Fibroblast of skin of right quadriceps (primary cell): Measurements from ENCODE around the gene DALRD3.
"Not testable (repeated sequence)": the region's sequence is repeated elsewhere in the genome, so short reads cannot be mapped to it uniquely, and the experiment has no call there.

ENCODE experiments used
- DNase-seq: peaks from one replicate; pipeline ENCODE4 v3.0.0-alpha.2; 2013

The DALRD3 gene

DNA sequence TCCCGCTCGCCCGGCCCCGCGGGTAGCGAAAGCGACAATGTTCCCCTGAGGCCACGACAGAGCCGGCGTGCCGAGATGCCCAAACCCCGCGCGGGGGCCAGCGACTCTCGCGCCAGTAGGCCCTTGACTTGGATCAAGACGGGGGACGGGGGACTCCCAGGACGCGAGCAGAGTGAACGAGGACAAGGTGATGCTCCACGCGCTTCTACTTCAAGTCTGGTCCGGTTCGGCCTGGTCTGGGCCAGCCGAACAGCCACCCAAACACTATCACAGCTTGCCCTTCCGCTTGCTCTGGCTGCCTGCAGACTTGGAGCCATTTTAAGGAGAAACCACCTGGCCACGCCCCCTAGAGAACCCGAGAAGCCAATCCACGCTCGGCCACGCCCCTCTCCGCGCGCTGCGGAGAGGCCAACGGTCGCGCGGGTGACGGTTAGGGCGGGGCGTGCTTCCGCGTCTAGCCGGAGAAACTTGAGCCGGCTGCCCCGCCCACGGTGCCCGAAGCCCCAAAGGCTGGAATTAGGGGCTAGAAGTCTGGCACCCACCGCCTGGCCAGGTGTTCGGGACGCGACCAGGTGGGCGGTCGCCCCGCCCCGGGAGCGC is 2.9 kb upstream of the DALRD3 start:
- DNase-seq, result peak; percentile 97

DNA sequence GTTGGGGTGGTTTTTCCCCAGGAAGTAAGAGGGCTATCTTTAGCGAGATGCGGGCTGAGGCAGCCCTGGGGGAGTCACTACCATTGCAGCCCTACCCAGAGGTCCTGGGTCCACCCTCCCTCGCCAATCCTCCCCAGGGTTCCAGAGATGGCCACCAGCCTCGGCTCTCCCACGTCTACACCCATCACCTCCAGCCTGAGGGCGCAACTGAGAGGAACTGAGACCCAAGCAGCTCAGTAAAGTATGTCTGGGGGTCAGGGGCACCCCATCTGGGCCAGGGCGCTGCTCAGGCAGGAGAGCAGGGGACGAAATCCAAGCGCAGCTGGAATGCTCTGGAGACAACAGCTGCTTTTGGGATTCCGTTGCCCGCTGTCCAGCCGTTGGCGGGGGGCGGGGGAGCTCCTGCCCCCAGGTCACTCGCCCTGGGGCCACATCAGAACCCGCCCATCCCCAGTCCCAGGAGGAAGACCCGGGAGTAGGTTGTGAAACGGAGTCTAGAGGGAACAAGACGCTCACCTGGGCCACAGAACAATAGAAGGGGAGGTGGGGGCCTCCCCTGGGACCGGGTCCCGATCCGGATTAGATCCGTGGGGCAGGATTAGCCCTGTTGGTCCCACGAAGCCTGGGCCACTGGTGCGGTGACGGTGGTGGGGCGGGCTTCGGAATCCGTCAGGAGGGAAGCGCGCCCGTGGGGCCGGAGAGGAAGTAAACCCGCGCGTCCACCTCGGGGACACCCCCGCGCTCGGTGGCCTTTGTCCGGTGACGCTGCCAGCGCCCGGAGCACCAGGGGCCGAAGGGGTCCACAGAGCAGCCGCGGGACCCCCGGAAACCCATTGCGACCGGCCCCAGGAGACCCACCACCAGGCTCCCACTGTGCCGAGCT is 2.2 kb upstream of the DALRD3 start:
- no peak for DNase-seq

DNA sequence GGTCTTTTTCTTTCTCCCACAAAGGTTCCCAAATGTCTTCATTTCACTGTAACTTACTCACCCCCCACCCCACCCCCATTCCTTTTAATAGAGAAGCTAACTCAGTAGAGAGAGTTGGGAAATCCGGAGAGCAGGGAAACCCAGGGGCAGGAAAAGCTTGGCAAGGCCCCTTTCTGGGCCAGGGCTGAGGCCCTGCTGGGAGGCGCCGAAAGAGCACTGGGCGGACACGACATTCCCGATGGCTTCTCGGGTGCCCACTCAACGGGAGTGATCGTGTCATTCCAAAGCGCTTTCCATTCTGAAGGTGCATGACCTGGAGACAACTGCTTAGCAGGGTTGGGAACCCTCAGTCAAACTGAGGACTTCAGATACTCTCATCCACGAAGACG is 1.6 kb upstream of the DALRD3 start:
- no peak for DNase-seq

DNA sequence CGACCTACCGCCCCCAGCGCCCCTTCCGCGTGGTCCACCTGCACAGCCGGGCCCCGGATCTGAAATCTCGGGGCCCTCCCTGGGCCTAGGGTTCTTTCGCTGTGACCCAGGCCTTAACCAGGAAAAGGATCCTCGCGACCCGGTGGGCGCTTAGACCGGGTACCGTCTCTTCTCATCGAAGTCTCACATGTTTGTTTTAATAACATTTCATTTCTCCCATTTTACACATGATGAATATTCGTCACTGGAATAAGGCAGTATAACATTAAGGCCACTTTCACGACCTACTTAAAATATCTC is 277 bp upstream of the DALRD3 start:
- DNase-seq, result no peak

DNA sequence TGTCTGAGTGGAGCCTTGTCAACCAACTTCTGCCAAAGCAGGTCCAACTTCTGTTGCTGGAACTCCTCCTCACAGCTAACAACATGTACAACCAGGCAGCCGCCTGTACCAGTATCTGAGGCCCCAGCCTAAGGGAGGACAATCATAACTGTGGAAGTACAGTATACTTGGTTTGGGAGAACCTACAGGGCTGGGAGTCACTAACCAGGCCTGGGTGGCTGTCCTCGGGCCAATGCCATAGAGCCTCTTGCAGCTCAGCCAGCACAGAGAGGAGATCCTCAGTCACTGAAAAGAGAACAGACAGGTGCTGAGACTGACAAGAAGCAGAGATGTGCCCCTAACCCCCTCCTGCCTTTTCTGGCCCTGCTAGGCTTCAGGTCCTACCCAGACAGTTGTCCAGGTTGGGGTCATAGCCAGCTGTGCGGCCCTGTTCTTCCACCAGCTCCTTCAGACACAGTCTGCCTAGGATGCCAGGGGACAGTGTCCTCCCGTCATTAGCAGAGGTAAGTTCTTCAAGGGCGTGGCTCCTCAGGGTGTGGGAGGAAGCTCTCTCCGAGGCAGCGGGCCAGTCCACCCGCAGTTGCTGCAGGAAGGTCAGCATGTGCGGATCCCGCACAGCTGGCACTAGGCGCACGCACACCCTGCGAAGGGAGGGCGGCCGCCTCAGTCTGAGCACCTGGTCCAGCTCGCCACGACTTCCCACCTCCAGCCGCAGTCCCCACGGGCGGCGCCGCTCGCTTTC is 980 bp downstream of the DALRD3 start:
- DNase-seq, result no peak

DNA sequence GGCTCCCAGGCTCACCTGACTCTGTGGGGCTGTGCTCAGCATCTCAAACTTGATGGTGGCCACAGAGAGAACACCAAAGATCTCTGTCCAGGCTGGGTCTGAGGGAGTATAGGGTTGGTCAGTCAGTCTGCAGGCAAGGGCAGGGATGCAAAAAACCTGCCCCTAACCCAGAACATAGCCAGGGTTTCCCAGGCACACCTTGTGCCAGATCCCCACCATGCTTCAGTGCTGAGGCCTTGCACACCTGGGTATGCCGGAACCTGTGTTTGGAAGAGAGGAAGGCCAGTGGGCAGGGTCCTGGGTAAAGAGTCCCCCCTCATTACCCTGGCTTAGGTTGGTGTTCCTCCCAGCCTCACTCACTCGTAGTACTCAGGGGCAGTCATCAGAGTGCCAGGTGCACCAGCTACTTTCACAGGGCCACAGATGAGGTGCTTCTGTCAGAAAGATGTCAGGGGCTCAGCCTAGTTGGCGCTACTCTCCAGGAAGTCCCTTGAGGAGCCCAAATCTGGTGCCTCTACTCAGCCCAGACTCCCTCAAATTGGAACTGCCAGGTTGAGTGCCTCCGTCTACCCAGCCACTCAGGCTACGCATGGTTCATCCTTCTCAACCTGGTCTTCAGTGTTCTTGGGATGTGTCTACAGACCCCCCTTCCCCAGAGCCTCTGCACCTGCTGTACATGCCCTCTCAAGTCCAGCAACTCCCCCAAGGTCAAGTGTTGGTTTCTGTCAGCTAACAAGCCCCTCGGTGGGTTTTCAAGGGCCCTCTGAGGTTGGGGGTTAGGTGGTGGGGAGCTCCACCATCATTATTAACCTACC is 1.8 kb downstream of the DALRD3 start:
- DNase-seq, result no peak

DNA sequence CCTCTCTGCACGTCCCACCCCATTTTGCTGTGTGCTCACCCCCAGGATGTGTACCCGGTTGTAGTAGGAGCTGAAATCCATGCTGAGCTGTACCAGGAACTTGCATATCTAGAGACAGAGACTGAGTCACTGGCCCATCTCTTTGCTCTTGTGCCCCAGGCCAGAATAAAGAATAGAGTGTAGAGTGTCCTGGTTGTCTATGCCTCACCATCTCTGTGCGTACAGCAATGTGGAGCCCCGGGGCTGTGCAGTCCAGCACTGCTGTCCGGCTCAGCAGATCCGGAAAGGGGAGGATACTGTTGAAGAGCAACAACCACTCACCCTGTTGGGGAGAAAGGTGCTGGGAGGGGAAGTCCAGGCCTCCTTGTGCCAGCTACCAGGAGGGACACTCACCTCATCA is 2.6 kb downstream of the DALRD3 start:
- no peak for DNase-seq

DNA sequence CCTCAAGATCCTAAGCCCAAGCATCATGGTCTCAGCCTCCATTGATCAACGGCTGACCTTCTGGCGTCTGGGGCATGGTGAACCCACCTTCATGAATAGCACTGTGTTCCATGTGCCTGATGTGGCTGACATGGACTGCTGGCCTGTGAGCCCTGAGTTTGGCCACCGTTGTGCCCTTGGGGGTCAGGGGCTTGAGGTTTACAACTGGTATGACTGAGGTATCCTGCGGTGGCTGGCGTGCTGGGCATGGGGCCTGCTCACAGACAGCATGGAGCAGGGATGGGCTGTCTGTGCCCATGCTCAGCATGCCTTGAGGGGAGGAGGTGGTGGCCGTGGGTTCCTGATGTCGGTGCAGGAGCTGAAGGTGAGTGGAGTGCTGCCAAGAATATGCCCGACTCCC is 3.3 kb downstream of the DALRD3 start:
- DNase-seq, result no peak

DNA sequence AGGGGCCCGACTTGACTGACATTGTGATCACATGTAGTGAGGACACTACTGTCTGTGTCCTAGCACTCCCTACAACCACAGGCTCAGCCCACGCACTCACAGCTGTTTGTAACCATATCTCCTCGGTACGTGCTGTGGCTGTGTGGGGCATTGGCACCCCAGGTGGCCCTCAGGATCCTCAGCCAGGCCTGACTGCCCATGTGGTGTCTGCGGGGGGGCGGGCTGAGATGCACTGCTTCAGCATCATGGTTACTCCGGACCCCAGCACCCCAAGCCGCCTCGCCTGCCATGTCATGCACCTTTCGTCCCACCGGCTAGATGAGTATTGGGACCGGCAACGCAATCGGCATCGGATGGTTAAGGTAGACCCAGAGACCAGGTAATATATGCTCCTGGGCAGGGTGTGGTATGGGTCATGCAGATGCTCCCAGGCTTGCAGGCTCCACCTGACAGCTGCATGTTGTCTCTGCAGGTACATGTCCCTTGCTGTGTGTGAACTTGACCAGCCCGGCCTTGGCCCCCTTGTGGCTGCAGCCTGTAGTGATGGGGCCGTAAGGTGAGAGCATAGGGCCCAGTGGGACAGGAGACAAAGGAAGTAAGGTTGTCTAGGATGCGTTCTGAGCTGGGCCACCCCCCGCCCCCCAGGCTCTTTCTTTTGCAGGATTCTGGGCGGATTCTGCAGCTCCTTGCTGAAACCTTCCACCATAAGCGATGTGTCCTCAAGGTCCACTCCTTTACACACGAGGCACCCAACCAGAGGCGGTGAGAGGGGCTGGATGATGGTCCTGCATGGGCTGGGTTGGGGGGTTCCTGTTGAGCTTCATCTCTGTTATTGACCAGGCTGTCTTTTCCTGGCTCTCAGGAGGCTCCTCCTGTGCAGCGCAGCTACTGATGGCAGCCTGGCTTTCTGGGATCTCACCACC is 4.4 kb downstream of the DALRD3 start:
- DNase-seq, result no peak

DNA sequence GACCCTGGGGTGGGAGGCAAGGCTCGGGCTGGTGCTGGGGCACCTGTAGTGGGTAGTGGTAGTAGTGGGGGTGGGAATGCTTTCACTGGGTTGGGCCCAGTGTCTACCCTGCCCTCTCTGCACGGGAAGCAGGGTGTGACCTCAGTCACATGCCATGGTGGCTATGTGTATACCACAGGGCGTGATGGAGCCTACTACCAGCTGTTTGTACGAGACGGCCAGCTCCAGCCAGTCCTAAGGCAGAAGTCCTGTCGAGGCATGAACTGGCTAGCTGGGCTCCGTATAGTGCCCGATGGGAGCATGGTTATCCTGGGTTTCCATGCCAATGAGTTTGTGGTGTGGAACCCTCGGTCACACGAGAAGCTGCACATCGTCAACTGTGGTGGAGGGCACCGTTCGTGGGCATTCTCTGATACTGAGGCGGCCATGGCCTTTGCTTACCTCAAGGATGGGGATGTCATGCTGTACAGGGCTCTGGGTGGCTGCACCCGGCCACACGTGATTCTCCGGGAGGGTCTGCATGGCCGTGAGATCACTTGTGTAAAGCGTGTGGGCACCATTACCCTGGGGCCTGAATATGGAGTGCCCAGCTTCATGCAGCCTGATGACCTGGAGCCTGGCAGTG is 5.2 kb downstream of the DALRD3 start:
- DNase-seq, result no peak

DNA sequence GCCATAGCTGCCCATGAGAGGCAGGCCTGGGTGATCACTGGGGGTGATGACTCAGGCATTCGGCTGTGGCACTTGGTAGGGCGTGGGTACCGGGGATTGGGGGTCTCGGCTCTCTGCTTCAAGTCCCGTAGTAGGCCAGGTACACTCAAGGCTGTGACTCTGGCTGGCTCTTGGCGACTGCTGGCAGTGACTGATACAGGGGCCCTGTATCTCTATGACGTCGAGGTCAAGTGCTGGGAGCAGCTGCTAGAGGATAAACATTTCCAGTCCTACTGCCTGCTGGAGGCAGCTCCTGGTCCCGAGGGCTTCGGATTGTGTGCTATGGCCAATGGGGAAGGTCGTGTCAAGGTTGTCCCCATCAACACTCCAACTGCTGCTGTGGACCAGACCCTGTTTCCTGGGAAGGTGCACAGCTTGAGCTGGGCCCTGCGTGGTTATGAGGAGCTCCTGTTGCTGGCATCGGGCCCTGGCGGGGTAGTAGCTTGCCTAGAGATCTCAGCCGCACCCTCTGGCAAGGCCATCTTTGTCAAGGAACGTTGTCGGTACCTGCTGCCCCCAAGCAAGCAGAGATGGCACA is 5.9 kb downstream of the DALRD3 start:
- DNase-seq, result no peak

DNA sequence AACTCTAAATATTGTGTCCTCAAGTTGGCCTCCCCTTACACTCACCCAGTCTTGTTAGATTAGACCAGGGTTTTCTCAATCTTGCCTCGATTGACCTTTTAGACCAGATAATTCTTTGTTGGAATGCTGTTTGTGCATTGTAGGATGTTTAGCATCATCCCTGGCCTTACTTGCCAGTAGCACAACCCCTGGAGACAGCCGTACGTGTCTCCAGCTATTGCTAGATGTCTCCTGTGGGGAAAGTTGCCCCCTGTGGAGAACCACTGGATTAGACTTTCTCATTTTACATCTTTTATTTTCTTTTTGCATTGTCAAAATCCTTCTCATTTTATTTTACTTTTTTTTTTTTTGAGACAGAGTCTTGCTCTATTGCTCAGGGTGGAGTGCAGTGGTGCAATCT is 9.0 kb downstream of the DALRD3 start:
- no peak for DNase-seq

DNA sequence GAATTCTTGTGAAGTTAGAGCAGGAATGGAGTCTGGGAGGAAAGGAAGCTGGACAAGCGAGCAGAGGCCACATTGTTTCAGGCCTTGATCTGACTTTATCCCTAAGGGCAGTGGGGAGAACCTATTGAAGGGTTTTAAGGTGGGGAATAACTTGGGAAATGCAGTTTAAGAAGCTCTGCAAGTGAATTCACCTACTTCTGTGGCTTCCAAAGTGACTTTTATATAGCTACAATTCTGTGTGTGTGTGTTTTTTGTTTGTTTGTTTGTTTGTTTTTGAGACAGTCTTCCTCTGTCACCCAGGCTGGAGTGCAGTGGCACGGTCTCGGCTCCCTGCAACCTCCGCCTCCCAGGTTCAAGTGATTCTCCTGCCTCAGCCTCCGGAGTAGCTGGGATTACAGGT is 9.8 kb downstream of the DALRD3 start:
- not testable (repeated sequence) for DNase-seq

DNA sequence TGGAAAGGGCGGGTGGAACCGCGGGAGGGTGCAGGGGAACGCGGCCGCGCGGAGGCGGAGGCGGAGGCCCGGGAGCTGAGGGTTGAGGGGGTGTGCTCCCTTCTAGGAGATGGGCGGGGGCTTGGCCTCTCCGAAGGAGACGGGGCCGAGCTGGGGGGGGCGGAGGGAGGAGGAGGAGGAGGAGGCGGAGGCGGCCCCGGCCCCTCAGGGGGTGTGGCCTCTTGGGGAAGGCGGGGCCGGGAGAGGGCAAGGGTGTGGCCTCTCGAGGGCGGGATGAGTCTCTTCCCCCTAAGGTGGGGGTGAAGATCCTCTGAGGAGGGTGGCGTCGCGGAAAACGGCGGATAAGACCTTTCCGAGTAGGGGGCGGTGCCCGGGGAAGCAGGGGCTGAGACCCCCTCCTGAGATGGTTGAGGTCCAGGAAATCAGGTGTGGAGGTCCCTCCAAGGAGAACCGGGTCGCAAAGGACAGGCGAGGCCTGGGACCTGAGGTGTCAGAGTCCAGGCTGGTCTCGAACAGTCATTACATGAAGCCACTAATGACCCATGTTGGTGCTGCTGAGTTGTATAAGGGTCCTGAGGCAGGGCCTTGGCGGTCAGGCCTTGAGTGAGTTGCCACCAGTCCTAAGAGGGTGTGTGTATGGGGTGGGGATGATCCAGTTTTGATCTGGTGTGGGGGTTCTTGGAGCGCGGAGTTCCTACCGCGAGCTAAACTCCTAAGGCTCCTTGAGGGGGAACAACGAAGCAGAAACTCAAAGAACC is 10.4 kb downstream of the DALRD3 start:
- DNase-seq, result peak; percentile 90

DNA sequence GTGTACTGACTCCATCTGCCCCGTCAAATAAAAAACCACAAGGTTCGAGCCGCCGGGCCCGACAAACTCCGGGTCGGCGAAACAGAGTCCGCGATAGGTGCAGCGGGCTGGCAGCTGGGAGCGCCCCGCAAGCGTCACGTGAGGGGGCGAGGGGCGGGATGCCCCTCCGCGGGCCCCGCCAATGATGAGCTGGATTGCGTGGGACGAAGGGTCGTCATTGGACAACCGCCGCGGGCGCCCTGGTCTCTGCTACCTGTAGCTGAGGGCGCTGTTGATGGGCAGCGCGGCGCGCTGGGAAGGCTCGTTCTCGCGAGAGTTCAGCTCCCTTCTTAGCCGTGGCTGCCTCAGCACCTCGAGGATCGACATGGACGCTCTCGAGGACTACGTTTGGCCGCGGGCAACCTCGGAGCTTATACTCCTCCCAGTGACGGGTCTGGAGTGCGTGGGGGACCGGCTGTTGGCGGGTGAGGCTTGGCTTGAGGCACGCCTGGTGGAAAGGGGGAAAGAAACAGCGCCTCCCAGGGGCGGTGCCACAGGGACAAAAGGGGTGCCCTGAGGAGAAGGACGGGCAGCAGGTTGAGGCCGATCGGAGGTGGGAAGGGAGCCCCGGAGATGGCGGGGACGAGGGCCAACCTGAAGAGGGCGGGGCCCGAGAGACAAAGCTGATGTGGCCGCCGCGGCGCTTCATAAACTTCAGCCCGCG is 11.2 kb downstream of the DALRD3 start, which contains the start of gene WDR6:
Gene WDR6, plus strand, starts transcription at position 324 of the 703 bp plus-strand sequence. Its CDS starts 41 bp downstream, at position 365.
- DNase-seq, result peak; percentile 98

DNA sequence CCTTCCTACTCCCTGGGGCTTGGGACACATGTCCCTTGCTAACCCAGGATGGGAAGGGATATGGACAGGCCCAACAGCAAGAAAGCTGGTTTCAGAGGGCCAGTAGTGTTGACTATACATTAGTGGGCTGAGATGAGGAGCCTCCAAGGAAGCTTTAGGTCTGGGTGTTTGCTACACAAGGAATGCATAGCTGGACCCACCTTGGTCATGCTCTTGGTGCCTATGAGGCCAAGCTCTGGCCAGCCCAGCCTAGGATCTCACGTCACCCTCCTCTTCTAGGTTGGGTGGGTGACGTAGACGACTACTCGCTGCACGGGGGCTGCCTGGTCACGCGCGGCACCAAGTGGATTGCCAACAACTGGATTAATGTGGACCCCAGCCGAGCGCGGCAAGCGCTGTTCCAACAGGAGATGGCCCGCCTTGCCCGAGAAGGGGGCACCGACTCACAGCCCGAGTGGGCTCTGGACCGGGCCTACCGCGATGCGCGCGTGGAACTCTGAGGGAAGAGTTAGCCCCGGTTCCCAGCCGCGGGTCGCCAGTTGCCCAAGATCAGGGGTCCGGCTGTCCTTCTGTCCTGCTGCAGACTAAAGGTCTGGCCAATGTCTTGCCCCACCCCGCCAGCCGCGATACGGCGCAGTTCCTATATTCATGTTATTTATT is 11.8 kb downstream of the DALRD3 start:
- DNase-seq, result no peak

DNA sequence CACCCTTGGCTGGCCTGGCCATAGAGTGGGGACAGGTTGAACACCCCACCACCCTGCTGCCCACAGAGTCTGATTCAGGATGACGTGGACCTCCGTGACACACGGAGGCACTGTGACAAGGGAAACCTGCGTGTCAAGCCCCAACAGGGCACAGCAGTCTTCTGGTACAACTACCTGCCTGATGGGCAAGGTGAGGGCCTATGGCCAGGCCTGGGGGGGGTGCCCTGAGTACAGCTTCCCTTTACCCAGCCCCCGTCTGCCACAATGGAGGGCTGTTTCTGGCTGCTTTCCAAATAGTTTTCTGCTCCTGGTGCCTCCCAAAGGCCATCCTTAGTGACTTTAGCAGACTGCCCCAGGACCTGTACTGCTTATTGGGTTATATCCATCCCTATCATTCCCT is 12.4 kb downstream of the DALRD3 start:
- DNase-seq, result no peak

DNA sequence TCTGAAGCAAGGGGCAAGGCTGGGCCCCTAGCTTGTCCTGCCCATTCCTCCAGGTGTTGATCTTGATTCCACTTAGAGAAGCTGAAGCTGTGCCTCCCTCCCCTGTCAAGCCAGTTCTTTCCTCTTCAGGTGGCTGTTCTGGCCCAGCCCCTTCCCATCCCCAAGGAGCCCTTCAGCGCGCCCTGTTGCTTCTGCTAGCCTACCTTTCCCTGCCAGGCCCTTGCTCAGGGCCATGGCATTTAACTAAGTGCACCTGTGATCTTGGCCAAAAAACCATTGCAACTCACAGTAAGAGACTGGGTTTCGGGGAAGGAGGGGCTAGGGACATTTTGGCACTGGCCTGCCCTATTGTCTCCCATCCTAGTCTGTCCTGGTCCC is 13.1 kb downstream of the DALRD3 start:
- DNase-seq, result no peak
